Activated naive CD8-positive, alpha-beta T cell treated with anti-CD3 and anti-CD28 coated beads for 36 hours (primary cell): Measurements from ENCODE around the gene KIRREL1. TPM values are rescaled to one million over a fixed set of nuclear protein-coding genes. Genes with fewer than 3 reads are reported as not detected.

Source experiments
- DNase-seq: peaks from one replicate; pipeline ENCODE4 v3.0.0; 2021
- H3K27ac Mint-ChIP-seq: one replicate; pipeline ENCODE4 v1.8.0; 2022; ENCODE audit warnings: mild to moderate bottlenecking, moderate library complexity, mixed read lengths
- H3K27me3 Mint-ChIP-seq: one replicate; pipeline ENCODE4 v1.8.0; 2022; ENCODE audit warnings: mild to moderate bottlenecking, mixed read lengths
- H3K36me3 Mint-ChIP-seq: one replicate; pipeline ENCODE4 v1.8.0; 2021; ENCODE audit warnings: mild to moderate bottlenecking, mixed read lengths
- H3K4me1 Mint-ChIP-seq: one replicate; pipeline ENCODE4 v1.8.0; 2021; ENCODE audit warnings: mixed read lengths
- H3K4me3 Mint-ChIP-seq: one replicate; pipeline ENCODE4 v1.8.0; 2022; ENCODE audit warnings: mild to moderate bottlenecking, moderate library complexity, mixed read lengths
- H3K9me3 Mint-ChIP-seq: one replicate; pipeline ENCODE4 v1.8.0; 2022; ENCODE audit warnings: mixed read lengths
- total RNA-seq, 2 experiments: library from RNA; stranded (reverse); gene quantifications; one replicate each; pipeline ENCODE4 v1.2.3, GENCODE V29; 2021

Gene KIRREL1
- total RNA-seq, 2 experiments from 2014 or later, result 0.10 to 0.16 TPM

DNA sequence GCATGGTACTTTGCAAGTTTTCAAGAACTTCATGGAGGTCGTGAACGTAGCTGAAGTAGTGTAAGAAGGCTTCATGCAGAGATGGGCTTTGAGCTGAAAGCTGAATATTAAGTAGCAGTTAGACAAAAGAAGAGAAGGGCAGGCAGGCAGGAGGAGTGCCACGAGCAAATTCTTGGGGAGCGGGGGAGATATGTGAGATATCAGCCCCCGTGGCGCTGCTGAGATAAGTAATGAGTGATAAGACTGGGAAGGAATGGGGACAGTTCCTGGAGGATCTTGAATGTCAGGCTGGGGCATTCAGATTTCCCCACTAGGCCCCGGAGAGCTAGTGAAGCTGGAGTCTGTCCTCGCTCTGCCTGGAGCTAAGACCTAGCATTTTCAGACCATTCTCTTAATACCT is 27.9 kb upstream of the KIRREL1 start:
- no peaks in the 10 kb centered on the region for H3K9me3 Mint-ChIP-seq
- no peak overlapping the region for H3K27ac Mint-ChIP-seq
- H3K27me3 Mint-ChIP-seq, result peaks cover 22% of the 10 kb centered on the region
- peaks cover 2% of the 10 kb centered on the region for H3K4me1 Mint-ChIP-seq
- DNase-seq, result no peak
- no peak overlapping the region for H3K4me3 Mint-ChIP-seq
- no peaks in the 10 kb centered on the region for H3K36me3 Mint-ChIP-seq

DNA sequence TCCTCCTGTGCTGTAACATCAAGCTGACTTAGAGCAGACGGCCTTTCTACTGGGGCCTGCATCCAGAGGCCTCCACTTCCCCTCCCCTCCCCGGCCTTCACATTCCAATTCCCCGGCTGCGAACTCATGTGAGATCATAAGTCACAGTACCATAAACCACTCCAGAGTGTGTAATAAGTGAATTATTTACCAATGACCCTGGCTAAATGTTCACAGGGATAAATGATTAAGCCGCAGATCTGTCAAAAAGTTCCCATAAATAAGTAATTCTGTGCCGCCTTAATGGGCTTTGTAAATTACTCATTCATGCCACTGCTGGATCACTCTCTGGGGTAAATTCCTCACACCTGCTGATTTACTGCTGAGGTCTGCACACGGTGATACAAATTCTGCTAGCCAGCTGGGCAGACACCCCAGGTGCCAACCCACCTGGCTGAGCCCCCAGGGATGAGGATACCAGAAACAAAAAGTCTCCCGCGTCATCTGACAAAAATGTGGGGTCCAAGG is 27.4 kb upstream of the KIRREL1 start:
- H3K27ac Mint-ChIP-seq, result no peak overlapping the region
- H3K9me3 Mint-ChIP-seq, result no peaks in the 10 kb centered on the region
- no peak for DNase-seq
- peaks cover 22% of the 10 kb centered on the region for H3K27me3 Mint-ChIP-seq
- peaks cover 2% of the 10 kb centered on the region for H3K4me1 Mint-ChIP-seq
- no peaks in the 10 kb centered on the region for H3K36me3 Mint-ChIP-seq
- H3K4me3 Mint-ChIP-seq, result no peak overlapping the region

DNA sequence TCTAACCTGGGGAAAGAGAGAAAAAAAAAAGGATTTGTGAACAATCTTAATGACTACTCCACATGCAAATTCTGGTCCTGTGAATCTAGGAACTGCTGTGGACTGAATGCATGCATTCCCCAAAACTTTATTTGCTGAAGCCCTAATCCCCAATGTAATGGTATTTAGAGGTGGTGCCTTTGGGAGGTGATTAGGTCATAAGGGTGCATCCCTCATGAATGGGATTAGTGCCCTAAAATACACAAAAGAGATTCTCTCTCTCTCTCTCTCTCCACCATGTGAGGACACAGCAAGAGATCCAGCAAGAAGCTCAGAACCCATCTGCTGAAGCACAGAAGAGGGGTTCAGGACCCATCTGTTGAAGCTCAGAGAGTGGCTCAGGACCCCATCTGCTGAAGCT is 26.2 kb upstream of the KIRREL1 start:
- Mint-ChIP-seq H3K27ac (no peak overlapping the region), H3K36me3 (no peaks in the 10 kb centered on the region), H3K4me1 (no peaks in the 10 kb centered on the region), H3K4me3 (no peak overlapping the region), H3K9me3 (no peaks in the 10 kb centered on the region), H3K27me3 (peaks cover 19% of the 10 kb centered on the region)
- no peak for DNase-seq

DNA sequence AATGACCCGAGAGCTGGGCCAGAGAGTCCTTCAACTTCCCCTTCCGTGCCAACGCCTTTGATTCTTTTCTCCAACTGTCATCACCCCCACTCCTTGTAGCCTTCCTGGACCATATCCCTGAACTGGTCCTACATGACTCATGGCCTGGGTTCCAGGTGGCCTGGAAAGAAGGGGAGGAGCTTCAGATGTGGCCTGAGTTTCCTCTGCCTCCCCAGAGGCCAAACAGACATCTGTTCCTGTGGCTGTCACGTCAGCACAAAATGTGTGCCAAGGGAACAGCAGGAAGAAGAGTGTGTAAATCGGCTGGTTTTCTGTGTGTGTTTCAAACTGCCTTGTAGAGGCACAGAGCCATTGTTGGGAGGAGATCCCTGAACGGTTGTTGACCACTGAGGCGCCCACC is 24.9 kb upstream of the KIRREL1 start:
- no peak for DNase-seq
- no peaks in the 10 kb centered on the region for H3K4me1 Mint-ChIP-seq
- H3K9me3 Mint-ChIP-seq, result no peaks in the 10 kb centered on the region
- H3K27me3 Mint-ChIP-seq, result peaks cover 10% of the 10 kb centered on the region
- no peak overlapping the region for H3K27ac Mint-ChIP-seq
- H3K4me3 Mint-ChIP-seq, result no peak overlapping the region
- H3K36me3 Mint-ChIP-seq, result no peaks in the 10 kb centered on the region

DNA sequence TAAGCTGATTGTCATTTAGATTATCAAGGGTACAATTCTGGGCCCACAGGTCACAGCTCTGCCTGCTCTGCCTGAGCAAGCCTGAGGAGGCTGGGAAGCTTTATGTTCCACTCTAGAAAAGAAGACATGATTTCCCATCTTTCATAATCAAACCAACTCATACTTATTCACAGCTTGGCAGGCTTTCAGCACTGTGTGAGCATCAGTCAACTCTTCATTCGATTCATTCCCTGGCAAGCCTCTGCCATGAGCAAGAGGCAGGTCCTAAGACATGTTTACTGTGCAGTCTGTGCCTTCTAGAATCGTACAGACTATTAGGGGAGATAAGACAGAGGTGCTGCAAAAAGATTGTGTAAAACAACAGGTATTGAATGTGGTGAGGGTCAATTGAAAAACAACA is 24.5 kb upstream of the KIRREL1 start:
- Mint-ChIP-seq H3K9me3 (no peaks in the 10 kb centered on the region), H3K4me3 (no peak overlapping the region), H3K27me3 (peaks cover 7% of the 10 kb centered on the region), H3K27ac (no peak overlapping the region), H3K4me1 (no peaks in the 10 kb centered on the region), H3K36me3 (no peaks in the 10 kb centered on the region)
- DNase-seq, result no peak

DNA sequence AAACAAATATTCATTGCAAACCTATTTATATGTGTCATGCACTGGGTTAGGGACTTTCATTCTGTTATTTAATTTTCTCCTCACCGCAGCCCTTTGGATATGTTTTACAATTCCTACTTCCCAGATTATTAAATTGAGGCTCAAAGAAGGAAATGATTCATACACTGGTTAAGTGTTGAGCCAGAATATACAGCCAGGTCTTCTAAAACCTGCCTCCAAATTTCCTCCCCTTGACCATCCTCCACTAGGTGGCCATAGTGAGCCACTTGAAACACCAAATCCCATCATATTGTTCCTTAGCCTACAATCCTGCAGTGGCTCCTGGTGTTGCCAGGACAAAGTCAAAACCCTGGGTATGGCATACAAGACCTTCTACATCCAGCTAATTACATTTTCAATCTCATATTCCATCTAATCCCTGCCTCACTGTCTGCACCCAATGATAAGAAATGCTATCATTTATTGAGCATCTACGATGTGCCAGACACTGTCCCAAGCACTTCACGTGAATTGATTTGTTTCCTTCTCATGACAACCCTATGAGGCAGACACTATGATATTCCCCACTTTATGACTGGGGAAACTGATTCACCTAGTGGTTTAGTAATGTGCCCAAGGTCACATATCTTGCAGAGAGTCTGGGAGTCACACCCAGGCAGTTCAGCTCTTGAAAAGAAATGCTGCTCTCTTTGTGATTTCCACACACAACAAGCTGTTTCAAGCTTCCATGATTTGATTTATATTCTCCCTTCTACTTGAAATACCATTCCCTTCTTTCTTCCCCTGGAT is 23.6 kb upstream of the KIRREL1 start:
- H3K36me3 Mint-ChIP-seq, result no peaks in the 10 kb centered on the region
- H3K4me3 Mint-ChIP-seq, result no peak overlapping the region
- H3K9me3 Mint-ChIP-seq, result no peaks in the 10 kb centered on the region
- peaks cover 7% of the 10 kb centered on the region for H3K27me3 Mint-ChIP-seq
- no peak for DNase-seq
- no peaks in the 10 kb centered on the region for H3K4me1 Mint-ChIP-seq
- no peak overlapping the region for H3K27ac Mint-ChIP-seq

DNA sequence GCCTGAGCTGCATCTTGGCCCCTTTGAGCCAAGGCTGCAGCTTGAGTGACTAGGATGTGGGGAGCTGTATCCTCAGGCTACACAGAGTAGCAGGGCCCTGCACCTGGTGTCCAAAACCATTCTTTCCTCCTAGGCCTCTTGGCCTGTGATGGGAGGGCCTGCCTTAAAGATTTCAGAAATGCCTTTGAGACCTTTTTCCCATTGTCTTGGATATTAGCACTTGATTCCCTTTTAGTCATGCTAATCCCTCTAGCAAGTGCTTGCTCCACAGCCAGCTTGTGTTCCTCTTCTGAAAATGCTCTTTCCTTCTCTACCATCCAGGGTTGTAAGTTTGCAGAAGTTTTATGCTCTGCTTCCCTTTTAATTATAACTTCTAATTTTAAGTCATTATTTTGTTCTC is 21.7 kb upstream of the KIRREL1 start:
- H3K4me1 Mint-ChIP-seq, result no peaks in the 10 kb centered on the region
- no peak overlapping the region for H3K27ac Mint-ChIP-seq
- H3K9me3 Mint-ChIP-seq, result no peaks in the 10 kb centered on the region
- H3K36me3 Mint-ChIP-seq, result no peaks in the 10 kb centered on the region
- DNase-seq, result no peak
- no peak overlapping the region for H3K4me3 Mint-ChIP-seq
- peaks cover 12% of the 10 kb centered on the region for H3K27me3 Mint-ChIP-seq

DNA sequence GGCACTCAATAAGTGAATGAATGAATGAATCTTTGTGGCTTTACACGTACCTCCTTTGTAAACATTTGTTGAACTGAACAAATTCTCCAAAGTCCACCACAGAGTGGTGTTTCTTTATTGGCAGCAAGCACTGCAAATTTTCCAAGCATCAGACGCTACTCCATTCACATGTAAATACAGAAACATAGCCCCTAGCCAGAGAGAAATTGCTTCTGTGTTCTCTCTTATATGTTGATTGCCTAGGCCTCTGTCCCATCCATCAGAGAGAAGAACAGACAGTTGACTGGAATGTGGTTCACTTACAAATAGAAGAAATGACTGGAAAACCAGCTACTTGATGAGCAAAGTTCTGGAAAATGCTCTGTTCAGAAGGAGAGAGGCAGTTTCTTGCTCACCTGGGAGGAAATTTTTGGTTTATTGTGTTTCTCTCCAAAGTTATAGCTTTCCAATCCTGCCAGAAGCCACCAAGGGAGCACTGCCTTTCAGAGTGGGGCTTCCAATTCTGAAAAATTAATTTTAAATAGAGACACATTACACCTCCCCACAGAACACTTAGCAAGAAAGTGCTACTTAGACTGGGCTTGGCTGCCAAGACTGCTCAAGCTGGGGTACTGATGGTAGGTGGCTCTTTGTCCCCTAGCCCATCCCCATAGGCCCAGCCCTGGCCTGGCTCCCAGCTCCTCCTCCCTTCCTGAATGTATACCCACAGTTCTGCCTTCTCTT is 18.1 kb upstream of the KIRREL1 start:
- no peaks in the 10 kb centered on the region for H3K9me3 Mint-ChIP-seq

DNA sequence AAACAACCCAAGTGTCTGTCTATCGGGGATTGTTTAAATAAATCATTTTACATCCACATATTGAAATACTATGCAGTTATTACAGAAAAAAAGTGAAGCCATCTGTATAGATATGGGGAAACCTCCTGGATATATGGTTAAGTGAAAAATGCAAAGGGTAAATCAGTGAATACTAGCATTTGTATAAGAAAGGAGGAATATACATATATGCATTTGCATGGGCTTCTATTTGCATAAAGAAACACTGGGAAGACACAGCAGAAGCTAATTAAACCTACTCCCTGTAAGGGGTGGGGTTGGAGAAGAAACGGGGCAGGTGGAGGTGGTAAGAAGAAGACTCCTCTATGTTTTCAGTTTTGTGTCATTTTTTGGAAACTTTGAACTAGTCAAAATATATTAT is 16.6 kb upstream of the KIRREL1 start:
- Mint-ChIP-seq H3K27me3 (peaks cover 20% of the 10 kb centered on the region), H3K9me3 (no peaks in the 10 kb centered on the region), H3K4me3 (no peak overlapping the region), H3K27ac (no peak overlapping the region), H3K4me1 (peaks cover 2% of the 10 kb centered on the region), H3K36me3 (no peaks in the 10 kb centered on the region)
- DNase-seq, result no peak

More for the DNA sequence above, 18.1 kb upstream of the KIRREL1 start:
- no peaks in the 10 kb centered on the region for H3K36me3 Mint-ChIP-seq
- H3K27ac Mint-ChIP-seq, result no peak overlapping the region
- H3K4me1 Mint-ChIP-seq, result peaks cover 2% of the 10 kb centered on the region
- DNase-seq, result no peak
- H3K4me3 Mint-ChIP-seq, result no peak overlapping the region
- H3K27me3 Mint-ChIP-seq, result peaks cover 18% of the 10 kb centered on the region

DNA sequence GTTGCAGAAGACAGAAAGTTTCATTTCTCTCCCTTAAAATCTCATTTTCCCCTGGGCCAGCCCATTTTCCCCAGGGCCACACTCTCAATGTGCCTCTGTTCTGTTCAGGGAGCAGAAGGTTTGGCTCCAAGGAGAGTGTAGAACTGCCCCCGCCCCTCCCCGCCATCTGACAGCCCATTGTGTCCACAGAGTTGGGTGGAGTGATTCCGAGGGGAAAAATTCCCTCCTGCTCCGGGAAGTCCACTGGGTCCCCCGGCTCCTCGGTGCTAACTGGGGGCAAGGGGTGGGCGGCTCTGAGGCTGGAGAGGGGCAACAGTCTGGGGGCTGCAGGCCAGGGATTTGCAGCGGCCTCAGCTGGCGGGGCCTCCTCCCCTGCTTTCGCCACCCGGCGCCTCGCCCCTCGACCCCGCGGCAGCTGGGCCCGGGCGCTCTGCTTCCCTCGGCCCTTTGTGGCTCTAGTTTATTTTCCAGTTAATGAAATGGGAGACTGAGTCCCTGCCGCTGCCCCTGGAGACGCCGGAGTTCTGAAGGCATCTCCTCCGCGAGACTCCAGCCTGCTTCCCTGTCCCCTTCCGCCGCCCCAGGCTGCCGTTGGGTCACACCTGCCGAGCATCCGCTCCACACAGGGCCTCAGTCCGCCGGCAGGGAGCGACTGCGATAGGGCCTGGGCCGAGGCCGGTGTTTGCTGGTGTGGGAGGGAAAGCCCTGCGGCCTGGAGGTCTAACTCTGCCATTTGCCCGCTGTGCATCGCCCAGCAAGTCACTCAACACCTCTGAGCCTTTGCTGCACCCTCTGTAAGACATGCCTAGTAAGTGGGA is 14.7 kb upstream of the KIRREL1 start:
- Mint-ChIP-seq H3K27me3 (peaks cover 21% of the 10 kb centered on the region), H3K4me3 (no peak overlapping the region), H3K27ac (no peak overlapping the region), H3K36me3 (no peaks in the 10 kb centered on the region), H3K9me3 (no peaks in the 10 kb centered on the region), H3K4me1 (peaks cover 2% of the 10 kb centered on the region)
- DNase-seq, result no peak

DNA sequence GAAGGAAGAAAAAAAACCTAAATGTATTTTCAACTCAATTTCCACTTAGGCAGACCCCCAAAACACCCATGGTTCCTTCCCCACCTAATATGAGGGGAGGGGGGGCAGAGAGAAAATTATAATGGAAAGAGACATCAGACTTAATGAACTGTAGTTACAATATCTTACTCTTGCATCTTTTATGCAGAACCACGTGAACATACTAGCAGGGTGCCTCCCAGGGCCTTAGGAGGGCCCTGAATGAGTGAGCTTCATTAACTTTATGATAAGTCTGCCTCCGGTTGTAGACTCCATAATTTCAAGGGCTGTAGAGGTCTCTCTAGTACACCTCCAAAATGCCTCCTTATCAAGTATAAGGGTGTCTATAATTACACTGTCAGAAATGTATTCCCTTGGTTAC is 11.3 kb upstream of the KIRREL1 start:
- Mint-ChIP-seq H3K36me3 (no peaks in the 10 kb centered on the region), H3K9me3 (no peaks in the 10 kb centered on the region), H3K27ac (no peak overlapping the region), H3K4me3 (no peak overlapping the region), H3K27me3 (peaks cover 16% of the 10 kb centered on the region), H3K4me1 (peaks cover 2% of the 10 kb centered on the region)
- no peak for DNase-seq

DNA sequence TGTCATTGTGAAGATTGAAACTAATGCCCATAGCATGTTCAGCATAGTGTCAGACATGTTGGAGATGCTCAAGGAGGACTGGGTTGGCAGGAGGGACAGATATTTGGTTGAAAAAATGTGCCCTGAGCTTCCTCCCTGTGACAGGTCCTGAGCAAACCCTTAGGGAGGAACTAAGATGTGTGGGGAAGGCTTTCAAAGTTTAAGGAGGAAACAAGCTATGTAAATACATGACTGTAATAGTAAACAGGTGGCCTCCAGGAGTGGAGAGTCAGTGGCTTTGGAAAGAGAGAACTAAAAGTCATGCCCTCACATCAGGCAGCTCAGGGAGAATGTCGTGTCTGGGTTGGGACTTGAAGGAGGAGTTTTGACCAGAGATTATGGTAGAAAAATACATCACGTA is 9.7 kb upstream of the KIRREL1 start:
- Mint-ChIP-seq H3K27me3 (peaks cover 9% of the 10 kb centered on the region), H3K4me3 (no peak overlapping the region), H3K4me1 (peaks cover 2% of the 10 kb centered on the region), H3K9me3 (no peaks in the 10 kb centered on the region), H3K27ac (no peak overlapping the region), H3K36me3 (no peaks in the 10 kb centered on the region)
- no peak for DNase-seq

DNA sequence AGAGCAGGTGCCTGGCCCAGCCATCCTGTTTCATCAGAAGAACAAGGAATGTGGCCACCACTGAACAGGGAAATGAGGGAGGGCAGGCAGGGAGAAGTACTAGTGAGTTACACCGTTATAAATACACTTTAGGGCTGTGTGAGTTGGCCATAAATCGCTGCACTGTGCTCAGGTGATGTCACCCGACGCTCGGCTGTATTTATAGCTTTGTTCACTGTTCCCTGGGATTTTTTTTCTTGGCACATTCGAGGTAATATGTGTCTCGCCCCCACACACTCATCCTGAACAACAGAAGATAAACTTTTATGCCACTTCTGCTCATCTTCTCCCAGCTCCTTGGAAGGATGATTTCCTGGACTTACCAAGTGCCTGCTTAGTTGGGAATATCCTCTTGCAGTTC is 9.0 kb upstream of the KIRREL1 start:
- Mint-ChIP-seq H3K27me3 (peaks cover 3% of the 10 kb centered on the region), H3K9me3 (no peaks in the 10 kb centered on the region), H3K27ac (no peak overlapping the region), H3K4me3 (no peak overlapping the region), H3K36me3 (no peaks in the 10 kb centered on the region), H3K4me1 (no peaks in the 10 kb centered on the region)
- DNase-seq, result no peak

DNA sequence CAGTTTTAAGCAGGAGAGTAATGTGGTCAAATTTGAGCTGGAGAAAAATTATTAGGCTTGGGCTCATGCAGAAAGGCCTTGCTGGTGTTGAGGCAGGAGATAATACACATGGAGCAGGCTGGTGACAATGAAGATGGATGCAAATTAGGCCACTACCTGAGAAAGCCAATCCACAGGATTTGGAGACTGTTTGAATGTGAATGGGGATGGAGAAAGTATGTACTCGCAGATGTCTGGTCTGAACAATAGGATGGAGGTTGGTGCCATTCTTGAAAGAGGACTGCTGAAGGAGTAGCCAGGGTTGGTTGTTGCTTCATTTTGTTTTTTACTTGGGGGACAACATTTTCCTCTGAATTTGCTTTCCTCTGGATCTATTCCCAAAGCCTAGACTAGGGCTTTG is 8.0 kb upstream of the KIRREL1 start:
- no peaks in the 10 kb centered on the region for H3K36me3 Mint-ChIP-seq
- no peaks in the 10 kb centered on the region for H3K9me3 Mint-ChIP-seq
- no peak for DNase-seq
- no peaks in the 10 kb centered on the region for H3K4me1 Mint-ChIP-seq
- H3K27me3 Mint-ChIP-seq, result peaks cover 10% of the 10 kb centered on the region
- H3K4me3 Mint-ChIP-seq, result no peak overlapping the region
- no peak overlapping the region for H3K27ac Mint-ChIP-seq

DNA sequence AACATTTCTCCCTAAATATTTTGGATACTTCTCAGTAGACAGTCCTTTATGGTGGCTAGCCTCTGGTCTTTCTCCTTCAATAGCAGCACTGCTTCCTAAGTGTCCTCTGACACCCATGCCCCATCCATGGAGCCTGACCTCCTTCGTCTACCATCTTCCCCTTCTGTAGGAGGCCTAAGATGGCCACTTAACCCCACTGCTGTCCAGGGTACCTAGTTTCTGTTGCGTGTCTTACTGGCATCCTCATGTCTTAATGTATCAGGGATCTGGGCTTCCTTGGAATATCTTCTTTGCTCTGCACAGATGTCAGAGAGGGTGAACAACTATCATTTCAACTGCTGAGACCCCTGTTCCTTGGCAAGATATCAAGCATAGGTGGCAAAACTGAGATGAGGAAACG is 5.4 kb upstream of the KIRREL1 start:
- no peaks in the 10 kb centered on the region for H3K9me3 Mint-ChIP-seq
- peaks cover 31% of the 10 kb centered on the region for H3K27me3 Mint-ChIP-seq
- no peak overlapping the region for H3K27ac Mint-ChIP-seq
- DNase-seq, result no peak
- no peak overlapping the region for H3K4me3 Mint-ChIP-seq
- H3K4me1 Mint-ChIP-seq, result peaks cover 3% of the 10 kb centered on the region
- H3K36me3 Mint-ChIP-seq, result peaks cover 1% of the 10 kb centered on the region
